Spleen (tissue), 11 donors: ENCODE results near the gene SLC22A23. TPM values are rescaled to one million over a fixed set of nuclear protein-coding genes. Genes with fewer than 3 reads are reported as not detected.

Source experiments
- DNase-seq: peaks from one replicate; pipeline ENCODE4 v3.0.0-alpha.2; 2020
- H3K27ac ChIP-seq, 8 donors: fragments of 200-600 bp; sonication (generic) in 7 of 8; 1 replicate in 4 of 8; 2 replicates in 4 of 8; pipeline versions ENCODE4 v1.5.0 to v1.8.0; 2016 to 2021; ENCODE audit warnings: inconsistent platforms in 4 of 8, mild to moderate bottlenecking in 4 of 8, moderate library complexity in 1 of 8
- H3K27me3 ChIP-seq, 7 donors: fragments of 200-600 bp; sonication (generic) in 6 of 7; replicated peaks in 1 of 7; 1 replicate in 4 of 7; 2 replicates in 3 of 7; pipeline versions ENCODE4 v1.5.0 to v1.8.0; 2016 to 2021; ENCODE audit warnings: inconsistent platforms in 3 of 7, mild to moderate bottlenecking in 1 of 7
- H3K36me3 ChIP-seq, 6 donors: fragments of 200-600 bp; sonication (generic) in 5 of 6; 1 replicate in 4 of 6; 2 replicates in 2 of 6; pipeline versions ENCODE4 v1.5.0 to v1.8.0; 2016 to 2021; ENCODE audit warnings: inconsistent platforms in 2 of 6
- H3K4me1 ChIP-seq, 6 donors: fragments of 200-600 bp; sonication (generic) in 5 of 6; 1 replicate in 3 of 6; 2 replicates in 3 of 6; pipeline versions ENCODE4 v1.5.0 to v1.8.0; 2016 to 2021; ENCODE audit warnings: inconsistent platforms in 3 of 6
- H3K4me3 ChIP-seq, 8 donors: fragments of 200-600 bp; sonication (generic) in 7 of 8; 1 replicate in 4 of 8; 2 replicates in 4 of 8; pipeline versions ENCODE4 v1.5.0 to v1.8.0; 2016 to 2021; ENCODE audit warnings: inconsistent platforms in 4 of 8, mild to moderate bottlenecking in 4 of 8, moderate library complexity in 2 of 8
- H3K9me3 ChIP-seq, 8 donors: fragments of 200-600 bp; sonication (generic) in 7 of 8; 1 replicate in 4 of 8; 2 replicates in 4 of 8; pipeline versions ENCODE4 v1.5.0 to v1.8.0; 2016 to 2021; ENCODE audit warnings: inconsistent platforms in 4 of 8
- POLR2A ChIP-seq, 3 donors: fragments of 450-650 bp; IDR thresholded peaks; one replicate each; pipeline ENCODE4 v1.5.1; 2017; ENCODE audit warnings: antibody characterized with exemption in 3 of 3, mild to moderate bottlenecking in 1 of 3
- POLR2AphosphoS5 ChIP-seq, 3 donors: sonication (generic); formaldehyde crosslinking; IDR thresholded peaks; one replicate each; pipeline ENCODE4 v1.5.1; 2017; ENCODE audit warnings: antibody characterized with exemption in 3 of 3
- WGBS, 5 donors: extraction: QIAGEN DNeasy Blood & Tissue Kit in 3 of 5; methylation state at CpG; one replicate each; pipeline versions ENCODE4 v1.1.5 to v1.1.7; 2013 to 2018; 5-methylcytosine and 5-hydroxymethylcytosine counted together
- intact Hi-C: fragments of 100-400 bp; cut with DNase I; formaldehyde crosslinking; loops from one replicate; pipeline ENCODE4 v1.15.0; 2023; ENCODE audit warnings: low total_unique reads
- polyA plus RNA-seq, 3 donors: library from polyadenylated mRNA; stranded (reverse); fragments of 200-250 nt; gene quantifications; one replicate each; pipeline ENCODE4 v1.2.1, GENCODE V29; 2013
- total RNA-seq, 7 donors: library from RNA; depleted of rRNA in 3 of 7; stranded (reverse); fragments of >200 nt in 3 of 7; fragmentation: NEBNext Ultra II Directional in 4 of 7; extraction: Animal tissue kit (Norgen Biotek cat#: 25700) in 4 of 7; gene quantifications; one replicate each; pipeline versions ENCODE4 v1.1.0 to v1.2.1, GENCODE V29; 2016 to 2021
- TF ChIP-seq, protein P1 (sequence below), 11 experiments: fragments of 200-600 bp in 7 of 11; fragments of 450-650 bp in 4 of 11; sonication (generic) in 4 of 11; IDR thresholded peaks in 8 of 11; conservative IDR thresholded peaks in 3 of 11; 1 replicate in 7 of 11; 2 replicates in 4 of 11; pipeline versions ENCODE4 v1.4.0 to v1.8.0; 2016 to 2021; ENCODE audit warnings: antibody characterized with exemption in 11 of 11, inconsistent platforms in 4 of 11, mild to moderate bottlenecking in 1 of 11
- donor health status: healthy with polysubstance abuse.
- donor health status: DM: no; HTN: no; CAD: no; lungs with moderate emphysema.
- donor health status: DM: no; HTN: no; CAD: no.
- donor health status: Bipolar disorder and iron deficiency.
- donor health status: healthy.
- donor health status: DM: no; HTN: no; CAD: no.
- donor health status: DM: yes; HTN: yes; CAD: no.

The SLC22A23 gene
- total and polyA plus RNA-seq, 10 donors: 1.9 to 22.6 (median 18.3) TPM

DNA sequence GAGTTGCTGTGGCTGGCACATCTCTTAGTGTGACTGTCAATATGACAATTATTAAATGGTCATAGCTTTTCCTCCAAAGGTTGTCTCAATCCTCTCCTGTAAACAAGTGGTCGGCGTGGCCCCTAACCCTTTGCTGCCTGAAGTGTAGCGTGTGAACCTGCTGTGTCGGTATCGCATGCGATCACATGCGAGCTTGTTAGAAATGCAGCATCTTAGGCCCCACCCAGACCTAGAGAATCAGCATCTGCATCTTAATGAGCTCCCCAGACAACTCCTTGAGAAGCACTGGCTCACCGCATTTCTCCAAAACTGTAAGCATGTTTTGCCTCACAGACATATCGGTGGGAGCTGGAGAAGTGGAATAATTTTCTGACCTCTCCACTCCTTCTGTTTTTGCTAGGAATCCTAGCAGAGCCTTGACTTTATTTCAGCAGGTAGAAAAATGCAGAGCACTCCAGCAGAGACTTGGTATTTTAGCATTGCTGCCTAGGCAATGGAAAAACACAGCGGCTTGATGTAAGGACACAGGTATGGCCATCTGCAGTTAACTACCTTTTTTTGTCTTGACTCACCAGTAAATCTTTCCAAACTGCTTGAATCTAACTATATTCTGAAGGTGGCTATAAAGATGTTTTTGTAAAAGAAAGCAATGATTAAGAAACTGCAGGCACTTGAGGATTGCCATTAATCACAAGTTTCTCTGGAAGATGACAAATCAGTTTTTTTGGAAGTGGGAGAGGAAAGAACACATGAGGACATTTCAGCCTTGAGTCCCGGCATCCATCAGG lies 130.5 kb downstream of the SLC22A23 start:
- Histone ChIP-seq H3K27ac (no peak overlapping the region), H3K4me3 (no peak overlapping the region), H3K27me3 (peaks cover 0 to 5% (median 0%) of the 10 kb centered on the region in 7 donors), H3K4me1 (peaks cover 0 to 17% (median 0%) of the 10 kb centered on the region in 6 donors), H3K36me3 (no peaks in the 10 kb centered on the region), H3K9me3 (no peaks in the 10 kb centered on the region)
- intact Hi-C loops: no loop called here
- TF ChIP-seq POLR2AphosphoS5 (IDR thresholded peaks at IDR 0.05): no peak
- TF ChIP-seq POLR2A (IDR thresholded peaks at IDR 0.05): no peak
- TF ChIP-seq, protein P1, sequence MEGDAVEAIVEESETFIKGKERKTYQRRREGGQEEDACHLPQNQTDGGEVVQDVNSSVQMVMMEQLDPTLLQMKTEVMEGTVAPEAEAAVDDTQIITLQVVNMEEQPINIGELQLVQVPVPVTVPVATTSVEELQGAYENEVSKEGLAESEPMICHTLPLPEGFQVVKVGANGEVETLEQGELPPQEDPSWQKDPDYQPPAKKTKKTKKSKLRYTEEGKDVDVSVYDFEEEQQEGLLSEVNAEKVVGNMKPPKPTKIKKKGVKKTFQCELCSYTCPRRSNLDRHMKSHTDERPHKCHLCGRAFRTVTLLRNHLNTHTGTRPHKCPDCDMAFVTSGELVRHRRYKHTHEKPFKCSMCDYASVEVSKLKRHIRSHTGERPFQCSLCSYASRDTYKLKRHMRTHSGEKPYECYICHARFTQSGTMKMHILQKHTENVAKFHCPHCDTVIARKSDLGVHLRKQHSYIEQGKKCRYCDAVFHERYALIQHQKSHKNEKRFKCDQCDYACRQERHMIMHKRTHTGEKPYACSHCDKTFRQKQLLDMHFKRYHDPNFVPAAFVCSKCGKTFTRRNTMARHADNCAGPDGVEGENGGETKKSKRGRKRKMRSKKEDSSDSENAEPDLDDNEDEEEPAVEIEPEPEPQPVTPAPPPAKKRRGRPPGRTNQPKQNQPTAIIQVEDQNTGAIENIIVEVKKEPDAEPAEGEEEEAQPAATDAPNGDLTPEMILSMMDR (IDR thresholded peaks at IDR 0.05 in 8 of 11, conservative IDR thresholded peaks at IDR 0.05 in 3 of 11): no peak
- DNase-seq: peak; percentile 58
- WGBS, 5 donors: 93 to 97% (median 95%) methylated on average over 11 of the region's 11 CpGs

DNA sequence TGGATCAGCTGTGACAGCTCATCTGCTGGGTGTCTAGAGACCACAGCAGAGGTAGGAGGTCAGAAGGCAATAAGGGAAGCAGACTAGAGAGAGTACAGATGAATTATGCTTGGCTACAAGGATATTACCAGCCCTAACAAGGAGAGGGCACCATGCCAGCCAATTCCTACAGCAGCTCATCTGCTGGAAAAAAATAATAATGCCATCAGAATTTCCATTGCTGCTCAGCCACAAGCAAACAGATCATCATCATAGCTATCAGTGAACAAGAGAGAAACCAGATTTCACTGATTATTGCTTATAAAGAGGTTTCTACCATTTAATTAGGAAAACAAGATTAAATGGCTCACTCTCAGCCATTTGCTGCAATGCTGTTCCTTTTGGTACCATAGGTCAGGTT lies 131.6 kb downstream of the SLC22A23 start:
- Histone ChIP-seq H3K27me3 (no peaks in the 10 kb centered on the region), H3K9me3 (no peaks in the 10 kb centered on the region), H3K4me3 (no peak overlapping the region), H3K27ac (peak overlapping the region in 4 of 8 donors; percentile 40 to 75 (median 69)), H3K4me1 (peaks cover 0 to 17% (median 0%) of the 10 kb centered on the region in 6 donors), H3K36me3 (no peaks in the 10 kb centered on the region)
- no peak for DNase-seq
- TF ChIP-seq POLR2AphosphoS5 (IDR thresholded peaks at IDR 0.05) (no peak), POLR2A (IDR thresholded peaks at IDR 0.05) (no peak)
- TF ChIP-seq, protein P1 (IDR thresholded peaks at IDR 0.05 in 8 of 11, conservative IDR thresholded peaks at IDR 0.05 in 3 of 11): no peak
- intact Hi-C loops: no loop called here

DNA sequence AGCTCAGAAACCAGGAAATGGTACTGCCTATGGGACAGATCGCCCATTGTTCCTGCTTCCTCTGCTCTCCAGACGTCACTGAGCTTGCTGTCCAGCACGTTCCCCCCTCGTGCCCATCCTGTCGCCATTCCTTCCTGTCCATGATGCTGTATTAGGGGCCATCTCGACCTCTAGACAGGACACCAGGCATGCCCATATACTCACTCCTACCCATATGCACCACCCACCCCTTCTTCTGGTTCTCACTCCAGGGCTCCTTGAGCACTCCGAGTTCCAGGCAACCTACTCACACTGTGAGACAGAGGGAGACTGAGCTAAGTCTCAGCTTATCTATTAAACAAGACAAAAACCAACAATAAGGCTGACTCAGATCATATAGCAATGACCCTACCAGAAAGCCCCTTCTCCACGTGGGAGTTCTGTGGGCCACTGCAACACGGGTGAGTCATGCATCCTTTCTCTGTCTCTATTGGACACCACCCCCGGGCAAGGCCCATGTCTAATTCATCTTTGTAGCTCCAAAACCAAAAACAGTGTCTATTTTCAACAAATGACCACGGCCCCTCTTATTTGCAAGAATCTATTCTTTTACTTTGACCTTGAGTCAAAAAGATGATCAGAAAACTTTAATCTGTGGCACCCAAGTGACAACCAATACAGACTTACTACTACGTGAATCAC lies 132.4 kb downstream of the SLC22A23 start:
- peak in 2 of 3 donors; percentile 66 to 72 for TF ChIP-seq POLR2AphosphoS5 (IDR thresholded peaks at IDR 0.05)
- TF ChIP-seq POLR2A (IDR thresholded peaks at IDR 0.05): no peak
- WGBS, 5 donors: 59 to 73% (median 61%) methylated on average over 12 of the region's 12 CpGs
- intact Hi-C loops: no loop called here
- no peak for DNase-seq
- Histone ChIP-seq H3K27me3 (no peaks in the 10 kb centered on the region), H3K36me3 (no peaks in the 10 kb centered on the region), H3K27ac (peak overlapping the region in 6 of 8 donors; percentile 40 to 75 (median 62)), H3K9me3 (no peaks in the 10 kb centered on the region), H3K4me3 (no peak overlapping the region), H3K4me1 (peaks cover 0 to 17% (median 0%) of the 10 kb centered on the region in 6 donors)

DNA sequence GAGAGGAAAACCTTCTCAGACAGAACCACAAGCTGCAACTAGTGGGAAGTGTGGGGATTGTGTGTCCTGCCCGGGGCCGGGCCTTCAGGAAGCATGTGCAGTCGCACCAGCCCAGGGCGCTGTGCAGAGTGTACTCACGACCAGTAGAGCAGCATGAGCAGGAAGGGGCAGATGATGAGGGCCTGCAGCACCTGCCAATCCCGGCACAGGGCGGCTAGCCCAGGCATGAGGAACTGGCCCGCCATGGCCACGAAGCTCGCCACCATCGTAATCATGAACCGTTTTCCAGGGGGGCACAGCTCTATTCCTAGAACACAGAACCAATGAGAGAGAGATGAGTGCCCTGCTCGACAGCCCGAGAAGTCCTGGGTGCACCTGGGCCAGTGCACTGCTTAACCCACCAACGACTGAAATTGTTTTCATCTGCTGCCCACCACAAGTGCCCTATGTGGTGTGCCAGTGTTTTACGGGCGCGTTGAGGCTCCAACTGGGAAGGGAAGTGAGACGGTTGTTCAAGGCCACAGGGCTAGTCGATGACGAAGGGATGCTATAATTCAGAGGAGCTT lies 133.1 kb downstream of the SLC22A23 start:
- H3K27me3 ChIP-seq: no peaks in the 10 kb centered on the region
- H3K27ac ChIP-seq: peak overlapping the region in 7 of 8 donors; percentile 3 to 75 (median 60)
- peaks cover 0 to 17% (median 0%) of the 10 kb centered on the region in 6 donors for H3K4me1 ChIP-seq
- intact Hi-C loops: no loop called here
- no peaks in the 10 kb centered on the region for H3K9me3 ChIP-seq
- no peak overlapping the region for H3K4me3 ChIP-seq
- peak; percentile 77 for DNase-seq
- H3K36me3 ChIP-seq: no peaks in the 10 kb centered on the region
- TF ChIP-seq, protein P1 (IDR thresholded peaks at IDR 0.05 in 8 of 11, conservative IDR thresholded peaks at IDR 0.05 in 3 of 11): no peak
- TF ChIP-seq POLR2AphosphoS5 (IDR thresholded peaks at IDR 0.05): peak in 1 of 3 donors; percentile 42
- no peak for TF ChIP-seq POLR2A (IDR thresholded peaks at IDR 0.05)
- WGBS, 5 donors: 70 to 86% (median 81%) methylated on average over 21 of the region's 21 CpGs
